22Rv1 (cell line): ENCODE results near the gene MTHFD1.

Experiments
- CTCF ChIP-seq: fragments of 450-650 bp; IDR thresholded peaks from 2 replicates; pipeline ENCODE4 v1.5.1; 2017; ENCODE audit warnings: mild to moderate bottlenecking
- ZFX ChIP-seq: fragments of 450-650 bp; IDR thresholded peaks from 2 replicates; pipeline ENCODE4 v1.6.1; 2017; ENCODE audit warnings: antibody characterized with exemption, borderline replicate concordance

- no peak for TF ChIP-seq CTCF
- no peak for TF ChIP-seq ZFX
These were observed 54.3 kb downstream of the MTHFD1 start for GRCh38 chr14:64442300-64442988.
